ENCODE measurements around the gene KANSL1. TPM values are rescaled to one million over a fixed set of nuclear protein-coding genes. Genes with fewer than 3 reads are reported as not detected.

KANSL1 gene
- total and polyA plus RNA-seq, 9 of the 15 experiments (the other 6 are each of a cell fraction or from before 2014, with no cell fraction given): 3.6 to 55.4 (median 31.8) TPM

DNA sequence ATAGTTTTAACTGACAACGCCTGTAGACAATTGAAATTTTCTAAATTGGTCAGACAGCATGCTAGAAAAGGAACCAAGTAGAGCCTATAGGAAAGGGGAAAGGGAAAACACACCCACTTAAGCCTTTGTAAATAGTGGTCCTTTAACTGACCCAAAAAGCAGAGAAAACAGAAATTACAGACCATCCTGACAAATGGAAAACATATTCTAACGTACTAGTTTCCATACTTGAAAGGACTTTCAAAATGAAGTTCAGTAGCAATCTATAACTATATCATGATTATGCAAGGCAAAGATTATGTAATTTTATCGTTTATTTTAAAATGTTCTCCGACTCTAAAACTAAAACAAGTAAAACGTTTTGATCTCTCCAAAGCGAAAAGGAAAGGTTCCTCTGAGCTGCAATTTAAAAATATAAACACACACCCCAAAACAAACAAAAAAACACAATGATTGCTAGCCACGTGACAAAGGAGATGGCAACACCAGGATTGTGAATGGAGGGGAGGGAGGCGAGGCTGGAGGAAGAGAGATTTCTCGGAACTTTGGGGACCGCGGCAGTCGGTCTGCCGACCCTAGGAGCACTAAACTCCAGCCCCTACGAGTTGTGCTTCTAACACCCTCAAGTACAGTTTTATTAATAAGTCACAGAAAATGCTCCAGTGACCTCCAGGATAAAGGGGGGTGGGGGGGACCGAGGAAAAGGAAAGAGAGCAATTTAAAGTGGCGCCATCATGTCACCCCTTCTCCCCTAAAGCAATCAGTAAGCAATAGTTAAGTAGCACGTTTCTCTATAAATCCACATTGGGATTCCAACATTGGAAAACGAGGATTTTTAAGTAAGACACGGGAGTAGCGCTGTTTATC lies 1.7 kb downstream of the KANSL1 start (continued):
- TF ChIP-seq ZNF318 (IDR thresholded peaks at IDR 0.05; ENCODE audit: borderline replicate concordance in 1 of 2, low read depth in 1 of 2): 0 out of 4 replicates have a peak, but pooled peaks of 1 of the 2 experiments have one; percentile 11
- TF ChIP-seq, protein P1, sequence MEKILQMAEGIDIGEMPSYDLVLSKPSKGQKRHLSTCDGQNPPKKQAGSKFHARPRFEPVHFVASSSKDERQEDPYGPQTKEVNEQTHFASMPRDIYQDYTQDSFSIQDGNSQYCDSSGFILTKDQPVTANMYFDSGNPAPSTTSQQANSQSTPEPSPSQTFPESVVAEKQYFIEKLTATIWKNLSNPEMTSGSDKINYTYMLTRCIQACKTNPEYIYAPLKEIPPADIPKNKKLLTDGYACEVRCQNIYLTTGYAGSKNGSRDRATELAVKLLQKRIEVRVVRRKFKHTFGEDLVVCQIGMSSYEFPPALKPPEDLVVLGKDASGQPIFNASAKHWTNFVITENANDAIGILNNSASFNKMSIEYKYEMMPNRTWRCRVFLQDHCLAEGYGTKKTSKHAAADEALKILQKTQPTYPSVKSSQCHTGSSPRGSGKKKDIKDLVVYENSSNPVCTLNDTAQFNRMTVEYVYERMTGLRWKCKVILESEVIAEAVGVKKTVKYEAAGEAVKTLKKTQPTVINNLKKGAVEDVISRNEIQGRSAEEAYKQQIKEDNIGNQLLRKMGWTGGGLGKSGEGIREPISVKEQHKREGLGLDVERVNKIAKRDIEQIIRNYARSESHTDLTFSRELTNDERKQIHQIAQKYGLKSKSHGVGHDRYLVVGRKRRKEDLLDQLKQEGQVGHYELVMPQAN (IDR thresholded peaks at IDR 0.05; ENCODE audit: borderline replicate concordance): peak; percentile 95
- no peak for TF ChIP-seq ZNF445 (CRISPR knock-in tag; IDR thresholded peaks at IDR 0.05; ENCODE audit: low read depth)
- no peak for TF ChIP-seq ELF1 (tag; IDR thresholded peaks at IDR 0.05)
- TF ChIP-seq, protein P2, sequence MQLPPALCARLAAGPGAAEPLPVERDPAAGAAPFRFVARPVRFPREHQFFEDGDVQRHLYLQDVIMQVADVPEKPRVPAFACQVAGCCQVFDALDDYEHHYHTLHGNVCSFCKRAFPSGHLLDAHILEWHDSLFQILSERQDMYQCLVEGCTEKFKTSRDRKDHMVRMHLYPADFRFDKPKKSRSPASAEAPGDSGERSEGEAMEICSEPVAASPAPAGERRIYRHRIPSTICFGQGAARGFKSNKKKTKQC (CRISPR knock-in tag; IDR thresholded peaks at IDR 0.05): no peak
- no peak for TF ChIP-seq SLC30A9 (CRISPR knock-in tag; IDR thresholded peaks at IDR 0.05)
- TF ChIP-seq SMAD4 (CRISPR knock-in tag; conservative IDR thresholded peaks at IDR 0.05): no peak
- TF ChIP-seq CXXC5 (CRISPR knock-in tag; IDR thresholded peaks at IDR 0.05): no peak
- no peak for TF ChIP-seq ARHGAP35 (IDR thresholded peaks at IDR 0.05; ENCODE audit: partially characterized antibody)
- TF ChIP-seq KLF13 (tag; IDR thresholded peaks at IDR 0.05; ENCODE audit: borderline replicate concordance, low read depth): peak; percentile 47; the same call in 1 of the 2 replicates
- TF ChIP-seq L3MBTL2 (IDR thresholded peaks at IDR 0.05): peak; percentile 50; the same call in 1 of the 2 replicates
- TF ChIP-seq NFE2L1 (tag; IDR thresholded peaks at IDR 0.05; ENCODE audit: borderline replicate concordance, low read depth): no peak
- no peak for TF ChIP-seq MIER1 (IDR thresholded peaks at IDR 0.05; ENCODE audit: low read depth)
- TF ChIP-seq, protein P3, sequence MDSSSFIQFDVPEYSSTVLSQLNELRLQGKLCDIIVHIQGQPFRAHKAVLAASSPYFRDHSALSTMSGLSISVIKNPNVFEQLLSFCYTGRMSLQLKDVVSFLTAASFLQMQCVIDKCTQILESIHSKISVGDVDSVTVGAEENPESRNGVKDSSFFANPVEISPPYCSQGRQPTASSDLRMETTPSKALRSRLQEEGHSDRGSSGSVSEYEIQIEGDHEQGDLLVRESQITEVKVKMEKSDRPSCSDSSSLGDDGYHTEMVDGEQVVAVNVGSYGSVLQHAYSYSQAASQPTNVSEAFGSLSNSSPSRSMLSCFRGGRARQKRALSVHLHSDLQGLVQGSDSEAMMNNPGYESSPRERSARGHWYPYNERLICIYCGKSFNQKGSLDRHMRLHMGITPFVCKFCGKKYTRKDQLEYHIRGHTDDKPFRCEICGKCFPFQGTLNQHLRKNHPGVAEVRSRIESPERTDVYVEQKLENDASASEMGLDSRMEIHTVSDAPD (CRISPR knock-in tag; IDR thresholded peaks at IDR 0.05): no peak

All from K562 (cell line).